ENCODE measurements around the gene RPTOR.
"Not testable (repeated sequence)": the region's sequence is repeated elsewhere in the genome, so short reads cannot be mapped to it uniquely, and the experiment has no call there.

RPTOR gene

DNA sequence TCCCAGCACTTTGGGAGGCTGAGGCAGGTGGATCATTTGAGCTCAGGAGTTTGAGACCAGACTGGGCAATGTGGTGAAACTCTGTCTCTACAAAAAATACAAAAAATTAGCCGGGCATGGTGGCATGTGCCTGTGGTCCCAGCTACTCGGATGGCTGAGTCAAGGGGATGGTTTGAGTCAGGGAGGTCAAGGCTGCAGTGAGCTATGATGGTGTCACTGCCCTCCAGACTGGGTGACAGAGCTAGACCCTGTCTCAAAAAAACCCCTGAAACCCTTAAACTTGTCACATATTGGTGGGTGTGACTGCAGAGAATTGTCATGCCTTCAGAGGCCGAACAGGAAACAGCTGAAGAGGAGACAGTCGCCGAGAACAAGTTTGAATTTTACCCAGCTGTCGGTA lies 13.4 kb downstream of the RPTOR start:
- no peak for DNase-seq

DNA sequence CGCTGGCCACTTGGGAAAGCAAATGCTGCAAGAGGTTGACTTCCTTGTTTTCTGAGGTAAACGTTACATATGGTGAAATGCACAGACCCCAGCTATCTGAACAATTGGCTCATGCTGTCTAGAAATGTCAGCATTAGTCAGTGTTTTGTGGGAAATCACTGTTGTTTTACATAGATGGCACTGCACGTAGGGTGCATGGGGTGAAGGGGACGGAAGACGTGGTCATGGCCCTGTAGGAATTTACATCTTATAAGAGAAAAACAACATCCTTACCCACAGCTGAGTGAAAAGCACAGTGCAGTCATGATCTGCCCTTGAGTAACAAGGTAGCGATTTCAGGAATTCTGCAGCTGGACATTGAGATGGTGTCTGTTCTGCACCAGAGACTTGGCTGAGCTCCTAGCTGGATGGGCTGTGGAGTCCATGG lies 15.2 kb downstream of the RPTOR start:
- DNase-seq: no peak

DNA sequence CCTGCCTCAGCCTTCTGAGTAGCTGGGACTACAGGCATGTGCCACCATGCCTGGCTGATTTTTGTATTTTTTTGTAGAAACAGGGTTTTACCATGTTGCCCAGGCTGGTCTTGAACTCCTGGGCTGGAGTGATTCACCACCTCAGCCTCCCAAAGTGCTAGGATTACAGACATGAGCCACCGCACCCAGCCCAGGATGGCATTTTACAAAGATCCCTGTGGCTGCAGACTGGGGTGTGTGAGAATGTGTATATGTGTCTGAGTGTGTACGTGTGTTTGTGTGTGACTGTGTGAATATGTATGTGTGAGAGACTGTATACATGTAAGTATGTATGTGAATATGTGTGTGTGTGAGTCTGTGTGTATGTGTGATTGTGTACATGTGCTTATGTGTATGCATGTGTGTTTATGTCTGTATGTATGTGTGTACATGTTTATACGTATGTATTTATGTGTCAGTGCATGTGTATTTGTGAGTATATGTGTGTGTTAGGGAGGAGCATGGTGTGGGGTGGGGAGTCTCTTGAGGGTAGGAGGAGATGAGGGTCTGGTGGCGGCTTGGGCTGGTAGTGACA lies 17.0 kb downstream of the RPTOR start:
- DNase-seq: no peak

DNA sequence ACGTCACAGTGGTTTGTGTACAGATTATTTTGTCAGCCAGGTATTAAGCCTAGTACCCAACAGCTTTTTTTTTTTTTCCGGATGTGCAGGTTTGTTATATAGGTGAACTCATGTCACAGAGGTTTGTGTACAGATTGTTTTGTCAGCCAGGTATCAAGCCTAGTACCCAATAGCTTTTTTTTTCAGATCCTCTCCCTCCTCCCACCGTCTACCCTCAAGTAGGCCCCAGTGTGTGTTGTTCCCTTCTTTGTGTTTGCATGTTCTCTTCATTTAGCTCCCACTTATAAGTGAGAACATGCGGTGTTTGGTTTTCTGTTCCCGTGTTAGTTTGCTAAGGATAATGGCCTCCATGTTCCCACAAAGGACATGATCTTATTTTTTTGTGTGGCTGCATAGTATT lies 19.9 kb downstream of the RPTOR start:
- no peak for DNase-seq

DNA sequence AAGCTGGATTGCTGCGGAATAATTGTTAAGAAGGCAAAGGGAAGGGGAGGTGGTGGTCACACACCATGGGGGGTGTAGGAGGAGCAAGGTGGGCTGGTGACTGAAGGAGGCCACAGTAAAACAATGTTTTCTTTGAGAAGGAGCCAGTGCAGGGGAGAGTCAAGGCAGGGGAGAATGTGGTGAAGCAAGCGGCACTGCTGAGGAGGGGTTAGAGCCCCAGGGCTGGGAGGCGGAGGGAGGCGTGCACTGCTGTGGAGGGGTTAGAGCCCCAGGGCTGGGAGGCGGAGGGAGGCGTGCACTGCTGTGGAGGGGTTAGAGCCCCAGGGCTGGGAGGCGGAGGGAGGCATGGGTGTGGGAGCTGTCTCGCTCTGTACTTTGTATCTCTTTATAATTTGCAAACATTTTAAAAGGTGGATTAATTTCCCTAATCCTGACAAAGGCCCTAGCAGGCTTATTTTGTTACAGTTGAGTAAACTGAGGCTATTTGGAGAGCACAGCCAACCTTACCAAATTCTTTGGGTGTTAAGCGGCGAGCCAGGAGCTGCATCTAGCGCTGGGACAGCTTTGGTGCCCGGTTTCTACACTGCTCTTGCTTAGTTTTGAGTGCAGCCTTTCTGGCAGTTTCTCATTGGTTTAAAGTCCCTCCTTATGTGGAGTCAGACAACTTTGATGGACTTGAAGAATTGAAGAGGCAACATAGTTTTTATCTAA lies 20.9 kb downstream of the RPTOR start:
- no peak for DNase-seq

DNA sequence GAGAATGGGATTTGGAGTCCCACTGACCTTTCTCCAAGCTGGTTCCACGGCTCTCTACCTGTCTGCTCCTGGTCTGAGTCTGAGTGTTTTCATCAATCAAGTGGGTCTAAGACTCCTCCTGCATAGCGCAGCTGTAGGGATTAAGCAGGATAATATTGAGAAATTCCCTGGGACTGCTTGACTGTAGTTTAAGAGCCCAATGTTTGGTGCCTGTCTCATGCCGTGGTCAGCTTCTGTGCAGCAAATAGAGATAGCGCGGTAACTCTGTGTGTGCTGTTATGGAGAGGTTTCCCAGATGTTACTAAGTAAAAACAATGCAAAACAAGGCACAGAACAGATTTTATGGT lies 21.4 kb downstream of the RPTOR start:
- DNase-seq: no peak

DNA sequence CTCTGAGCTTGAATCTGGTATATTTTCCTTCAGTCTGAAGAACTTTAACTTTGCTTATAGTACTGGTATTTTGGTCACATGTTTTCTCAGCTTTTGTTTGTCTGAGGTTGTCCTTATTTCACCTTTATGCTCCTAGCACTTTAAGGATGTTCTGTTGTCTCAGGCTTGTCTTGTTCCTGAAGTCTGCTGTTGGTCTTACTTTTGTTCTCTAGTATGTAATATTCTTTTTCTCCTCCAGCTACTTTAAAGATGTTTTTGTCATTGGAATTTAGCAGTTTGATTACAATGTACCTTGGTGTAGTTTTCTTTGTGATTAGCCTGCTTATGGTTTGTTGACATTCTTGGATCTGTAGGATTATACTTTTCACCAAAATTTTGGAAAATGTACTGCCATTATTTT lies 23.6 kb downstream of the RPTOR start:
- no peak for DNase-seq

DNA sequence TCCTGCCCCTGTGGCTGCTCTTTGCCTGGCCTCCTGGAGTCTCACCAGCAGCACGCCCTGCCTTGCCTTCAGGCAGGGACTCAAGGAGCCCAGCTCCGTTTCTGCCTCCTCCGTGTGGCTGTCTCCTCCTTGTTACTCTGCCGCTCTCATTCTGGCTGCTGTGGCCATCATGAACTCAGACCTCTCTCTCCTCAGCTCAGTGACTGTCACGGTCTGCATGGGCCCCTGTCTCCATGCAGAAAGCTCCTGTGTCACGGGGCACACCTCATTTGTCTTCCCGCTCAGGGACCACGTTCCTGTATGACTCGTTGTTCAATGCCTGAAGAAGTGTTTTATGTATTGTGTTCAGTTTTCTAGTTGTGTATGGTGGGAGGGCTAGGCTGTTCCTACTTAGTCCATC lies 25.3 kb downstream of the RPTOR start:
- DNase-seq: no peak

DNA sequence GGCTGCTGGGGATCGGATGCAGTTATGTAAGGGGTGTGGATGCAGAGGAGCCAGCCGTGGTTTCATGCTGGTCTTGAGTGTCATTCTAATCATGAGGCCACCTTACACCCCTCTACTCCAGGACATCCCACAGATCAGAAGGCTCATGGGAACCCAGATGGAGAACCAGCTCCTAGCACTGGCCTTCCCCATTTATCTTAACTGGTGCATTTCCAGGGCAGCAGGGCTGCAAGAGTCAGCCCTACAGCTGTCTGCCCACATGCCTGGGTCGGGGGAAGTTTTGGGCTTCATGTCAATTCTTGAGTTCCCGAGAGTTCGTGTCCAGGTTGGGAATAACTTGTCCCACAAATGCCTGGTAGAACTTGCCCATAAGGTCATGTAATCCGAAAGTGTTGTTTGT lies 29.1 kb downstream of the RPTOR start:
- no peak for DNase-seq

DNA sequence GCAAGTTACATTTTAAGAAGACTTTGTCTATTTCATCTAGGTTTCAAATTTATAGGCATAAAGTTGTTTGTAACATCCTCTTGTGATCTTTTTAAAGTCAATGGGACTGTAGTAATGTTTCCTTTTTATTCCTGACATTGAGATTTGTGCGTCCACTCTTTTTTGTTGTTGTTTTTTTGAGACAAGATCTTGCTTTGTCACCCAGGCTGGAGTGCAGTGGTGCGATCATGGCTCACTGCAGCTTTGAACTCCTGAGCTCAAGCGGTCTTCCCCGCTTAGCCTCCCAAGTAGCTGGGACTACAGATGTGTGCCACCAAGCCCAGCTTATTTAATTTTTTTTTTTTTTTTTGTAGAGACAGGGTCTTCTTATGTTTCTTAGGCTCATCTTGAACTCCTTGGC lies 29.9 kb downstream of the RPTOR start:
- DNase-seq: no peak

DNA sequence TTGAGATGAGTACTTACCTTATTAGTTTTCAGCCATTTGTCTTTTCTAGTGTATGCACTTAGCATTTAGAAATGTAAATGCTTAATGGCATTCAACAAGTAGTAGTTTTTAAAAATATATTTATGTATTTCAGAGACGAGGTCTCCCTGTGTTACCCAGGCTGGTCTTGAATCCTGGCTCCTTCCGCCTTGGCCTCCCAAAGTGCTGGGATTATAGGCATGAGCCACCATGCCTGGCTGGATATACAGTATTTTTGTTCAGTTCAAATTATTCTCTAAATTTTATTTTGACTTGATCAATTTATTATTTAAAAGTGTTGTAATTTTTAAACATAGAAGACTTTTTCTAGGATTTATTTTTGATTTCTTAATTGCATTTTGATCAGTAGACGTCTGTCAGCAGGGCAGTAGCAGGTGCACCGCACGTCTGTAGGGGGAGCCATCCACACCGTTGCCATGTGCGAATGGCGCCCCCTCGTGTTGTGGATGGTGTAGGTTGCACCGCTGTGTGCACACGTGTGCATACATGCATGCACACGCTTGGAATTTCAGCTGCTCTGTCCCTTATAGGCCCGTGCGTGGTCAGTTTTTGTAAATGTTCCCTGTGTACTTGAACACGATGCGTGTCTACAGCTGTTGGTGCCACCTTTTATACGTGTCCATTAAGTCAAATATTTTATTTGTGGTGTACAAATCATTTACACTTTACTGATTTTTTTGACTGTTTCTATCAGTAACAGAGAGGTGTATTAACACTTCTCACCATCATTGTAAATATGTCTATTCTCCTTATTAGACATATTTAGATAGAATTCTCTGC lies 30.6 kb downstream of the RPTOR start:
- peak; percentile 95 for DNase-seq

DNA sequence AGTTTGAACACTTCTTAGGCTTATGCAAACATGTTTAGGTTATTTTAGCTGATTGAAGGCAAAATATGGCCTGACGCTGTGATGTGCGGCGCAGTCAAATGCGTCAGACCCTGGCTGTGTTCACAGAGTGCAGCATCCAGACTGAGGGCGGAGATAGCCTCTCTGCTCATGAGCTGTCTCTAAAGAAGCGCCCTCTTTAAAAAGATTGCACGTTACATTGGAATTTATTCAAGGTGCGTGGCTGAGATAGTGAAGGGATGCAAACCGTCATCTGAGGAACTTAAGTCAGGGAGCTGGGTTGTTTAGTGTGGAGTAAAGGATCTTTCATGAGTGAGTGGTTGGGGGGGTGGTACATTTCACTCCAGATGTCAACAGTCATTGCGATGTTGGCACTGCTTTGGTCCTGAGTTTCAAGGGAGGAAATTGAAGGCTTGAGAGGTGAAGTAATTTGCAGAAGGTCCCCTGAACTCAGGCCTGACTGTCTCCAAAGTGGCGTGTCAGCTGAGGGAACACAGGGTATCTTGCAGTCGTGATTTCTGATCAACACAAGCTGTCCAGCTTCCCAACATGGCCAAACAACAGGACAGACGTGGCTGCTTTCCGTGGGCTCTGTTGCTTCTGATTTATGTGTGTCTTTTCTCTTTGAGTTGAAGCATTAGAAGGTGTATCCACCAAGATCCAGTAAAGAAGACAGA lies 33.4 kb downstream of the RPTOR start:
- DNase-seq: no peak

DNA sequence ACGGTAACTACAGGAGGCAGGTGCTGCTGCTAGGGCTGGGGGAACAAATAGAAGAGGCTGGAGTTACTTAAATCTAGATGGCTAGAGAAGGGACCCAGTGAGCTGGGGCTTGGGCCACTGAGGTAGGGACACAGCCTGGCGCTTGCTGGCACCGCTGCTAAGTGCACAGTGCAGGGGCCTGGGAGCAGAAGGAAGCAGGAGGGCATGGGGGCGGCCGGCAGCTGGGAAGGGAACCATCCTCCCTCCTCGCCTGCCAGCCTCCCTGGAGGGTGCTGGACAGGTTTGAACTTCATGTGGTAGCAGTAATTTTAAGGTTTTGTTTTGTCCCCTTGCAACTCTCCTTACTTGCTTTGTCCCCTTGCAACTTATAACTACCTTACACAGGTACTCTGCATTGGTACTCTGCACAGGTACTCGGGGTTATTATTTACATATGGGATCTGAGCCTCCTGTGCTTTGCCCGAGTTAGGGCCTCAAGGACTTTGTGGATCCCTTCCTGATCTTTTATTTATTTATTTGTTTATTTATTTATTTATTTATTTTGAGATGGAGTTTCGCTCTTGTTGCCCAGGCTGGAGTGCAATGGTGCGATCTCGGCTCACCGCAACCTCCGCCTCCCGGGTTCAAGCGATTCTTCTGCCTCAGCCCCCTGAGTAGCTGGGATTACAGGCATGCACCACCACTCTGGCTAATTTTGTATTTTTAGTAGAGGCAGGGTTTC lies 34.2 kb downstream of the RPTOR start:
- DNase-seq: not testable (repeated sequence)

DNA sequence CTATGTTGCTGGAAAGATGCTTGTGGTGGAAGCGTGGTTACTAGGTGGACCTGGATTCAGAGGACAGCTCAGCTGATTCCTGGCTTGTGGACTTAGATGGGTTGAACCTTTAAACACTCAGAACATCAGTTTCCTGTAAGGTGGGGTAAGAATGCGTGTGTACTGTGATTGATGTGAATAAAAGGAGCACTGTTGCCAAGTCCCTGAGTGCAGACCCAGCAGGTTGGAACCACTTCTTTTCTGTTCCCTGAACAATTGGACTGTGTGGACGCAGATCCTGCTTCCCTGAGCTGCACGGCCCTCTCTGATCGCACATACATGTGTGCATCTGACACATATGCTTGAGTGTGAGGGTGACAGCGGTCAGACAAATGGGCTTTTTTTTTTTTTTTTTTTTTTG lies 37.5 kb downstream of the RPTOR start:
- DNase-seq: no peak

DNA sequence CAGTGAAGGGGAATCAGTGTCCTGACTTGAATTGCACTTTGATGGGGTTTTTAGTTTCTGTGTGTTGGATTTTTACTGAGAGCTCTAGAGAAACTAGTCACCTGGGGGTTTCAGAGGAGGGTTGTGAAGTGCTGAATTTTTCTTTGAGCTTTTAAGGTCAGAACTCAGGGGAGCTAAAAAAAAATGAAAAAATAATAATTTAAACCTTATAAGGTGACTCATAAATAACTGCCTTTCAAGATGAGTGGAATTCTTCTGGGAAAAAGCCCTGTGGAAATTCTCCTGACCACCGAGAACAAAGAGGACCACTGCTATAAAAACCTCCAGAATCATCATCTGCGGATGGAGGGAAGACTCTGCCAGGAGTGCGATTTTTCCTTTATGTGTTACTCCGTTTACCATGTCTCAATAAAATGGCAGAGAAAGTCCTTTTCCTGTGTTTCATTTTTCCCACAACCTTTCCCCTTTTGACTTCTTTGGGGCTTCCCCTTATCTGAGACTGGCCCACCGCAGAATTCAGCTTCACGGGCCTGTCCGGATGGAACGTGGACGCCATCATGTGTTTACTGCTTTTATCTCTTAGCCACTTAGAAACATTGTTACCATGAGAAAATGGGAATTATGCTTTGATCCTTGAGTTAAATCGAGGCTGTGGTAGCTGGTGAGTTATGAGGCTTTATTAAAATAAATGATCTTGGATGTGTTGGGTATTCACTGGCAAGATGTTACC lies 39.7 kb downstream of the RPTOR start:
- no peak for DNase-seq

DNA sequence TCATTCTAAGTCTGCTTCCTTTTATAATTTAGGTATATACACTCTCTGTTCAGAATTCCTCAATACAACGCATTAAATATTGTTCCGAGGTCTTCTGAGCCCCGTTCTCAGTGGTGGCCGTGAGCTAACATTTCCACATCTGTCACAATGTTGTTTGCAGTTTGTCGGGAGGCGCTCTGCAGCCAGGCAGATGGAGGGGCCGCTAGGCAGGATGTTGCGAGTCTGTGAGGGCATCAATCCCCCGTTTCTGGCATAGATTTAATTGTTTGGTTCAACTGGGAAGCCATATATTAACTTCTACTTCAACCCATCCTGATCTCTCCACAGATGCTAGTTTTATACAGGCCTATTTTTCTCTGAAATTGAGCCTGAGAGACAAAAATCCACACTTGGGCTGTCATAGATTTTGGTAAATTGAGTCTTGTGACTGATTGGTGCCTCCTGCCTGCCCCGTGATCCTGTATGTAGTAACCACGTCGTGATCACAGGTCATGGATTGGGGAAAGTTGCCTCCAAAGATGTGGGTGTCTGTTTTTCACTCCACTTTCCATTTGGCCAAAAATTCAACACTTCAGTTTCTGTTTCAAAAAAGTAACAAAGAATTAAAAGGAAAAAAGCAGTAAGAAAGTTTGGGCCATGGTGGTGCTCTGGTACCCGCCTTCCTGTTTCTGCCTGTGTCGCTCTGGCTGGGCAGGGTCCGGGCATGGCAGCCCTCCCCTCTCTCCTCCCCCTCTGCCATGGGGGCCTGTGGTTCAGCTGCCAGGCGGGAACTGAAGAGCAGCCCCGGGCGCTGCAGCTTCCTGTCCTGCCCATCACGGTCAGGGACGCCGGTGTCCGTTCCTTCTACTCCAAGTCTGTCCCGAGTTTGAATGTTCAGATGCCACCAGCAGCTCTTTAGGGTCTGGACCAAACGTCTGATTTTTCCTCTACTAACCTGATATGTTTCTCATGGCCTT lies 41.5 kb downstream of the RPTOR start:
- no peak for DNase-seq

DNA sequence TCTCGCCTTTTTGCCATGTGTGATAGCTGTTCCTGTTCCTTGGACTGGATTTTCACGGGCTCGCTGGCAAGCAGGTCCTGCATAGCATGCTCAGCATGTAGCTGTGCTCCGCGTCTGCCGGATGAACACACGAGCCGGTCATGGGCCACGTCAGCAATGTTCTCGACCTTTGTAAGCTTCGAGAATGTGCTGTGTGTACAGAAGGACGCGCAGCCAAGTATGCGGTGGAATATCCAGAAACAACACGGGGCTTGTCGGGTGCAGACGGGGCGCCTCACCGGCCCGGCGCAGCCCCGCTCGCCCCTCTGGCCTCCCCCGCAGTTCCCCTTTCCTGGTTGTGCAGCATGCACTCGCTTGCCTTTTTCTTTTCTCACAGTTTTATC lies 42.2 kb downstream of the RPTOR start:
- no peak for DNase-seq

DNA sequence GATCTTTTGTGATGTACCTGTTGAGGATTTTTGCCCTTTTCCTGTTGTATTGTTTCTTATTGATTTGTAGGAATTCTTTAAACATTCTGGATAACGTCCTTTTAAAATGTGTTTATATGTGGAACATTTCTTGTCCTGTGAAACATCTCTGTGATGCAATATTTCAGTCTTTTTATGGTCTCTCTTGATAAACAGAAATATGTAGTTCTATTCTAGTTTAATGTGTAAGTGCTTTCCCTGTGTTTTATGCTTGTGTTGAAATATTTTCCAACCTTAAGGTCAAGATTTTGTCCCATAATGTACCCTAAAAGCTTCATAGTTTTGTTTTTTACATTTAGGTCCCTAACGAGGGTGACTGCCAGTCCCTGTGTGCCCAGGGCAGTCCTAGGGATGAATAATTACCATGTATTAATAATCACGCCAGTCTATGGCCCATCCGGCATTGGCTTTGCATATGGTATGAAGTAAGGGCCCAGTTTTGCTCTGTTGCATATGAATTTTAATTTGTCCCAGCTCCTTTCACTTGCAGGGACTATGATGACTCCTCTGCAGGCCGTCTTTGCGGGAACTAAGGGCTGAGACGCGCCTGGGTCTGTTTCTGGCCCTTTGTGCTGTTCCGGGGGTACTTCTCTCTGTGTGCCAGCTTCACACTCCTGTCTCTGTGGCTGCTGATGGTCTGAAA lies 44.2 kb downstream of the RPTOR start:
- DNase-seq: no peak

DNA sequence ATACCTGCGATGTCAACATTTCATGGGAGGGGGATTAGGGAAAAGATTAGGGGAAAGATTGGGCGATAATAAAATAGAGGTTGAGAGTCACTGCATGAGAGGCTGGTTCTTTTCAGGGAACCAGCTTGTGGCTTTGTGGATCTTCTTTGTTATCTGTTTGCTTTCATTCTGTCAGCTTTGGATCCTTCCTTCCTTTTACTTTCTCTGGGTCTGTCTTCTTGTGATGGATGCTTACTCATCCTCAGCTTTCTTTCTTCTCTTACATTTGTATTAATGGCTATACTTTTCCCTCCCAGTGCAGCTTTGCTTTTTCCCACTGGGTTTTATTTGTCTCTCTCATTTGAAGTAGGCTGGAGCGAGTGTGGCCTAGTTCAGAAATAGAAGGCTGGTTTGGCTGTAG lies 47.1 kb downstream of the RPTOR start:
- no peak for DNase-seq

DNA sequence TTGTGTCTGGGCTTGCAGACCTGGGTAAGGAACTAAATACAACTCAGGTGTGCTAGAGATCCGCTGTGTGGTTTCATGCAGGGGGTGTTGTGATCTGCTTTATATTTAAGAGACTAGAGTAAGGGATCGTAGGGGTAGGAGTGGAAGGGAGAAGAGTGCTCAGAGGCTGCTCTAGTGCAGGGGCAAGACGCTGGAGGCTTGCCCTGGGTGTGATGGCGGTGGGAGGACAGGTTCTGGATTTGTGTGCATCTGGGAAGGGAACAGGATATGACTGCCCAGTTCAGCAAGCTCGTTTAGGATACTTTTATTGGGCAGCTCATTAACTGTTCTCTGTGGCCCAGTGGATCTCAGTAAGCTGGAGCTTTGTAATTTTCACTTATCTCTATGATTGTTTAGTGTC lies 47.6 kb downstream of the RPTOR start:
- DNase-seq: no peak

DNA sequence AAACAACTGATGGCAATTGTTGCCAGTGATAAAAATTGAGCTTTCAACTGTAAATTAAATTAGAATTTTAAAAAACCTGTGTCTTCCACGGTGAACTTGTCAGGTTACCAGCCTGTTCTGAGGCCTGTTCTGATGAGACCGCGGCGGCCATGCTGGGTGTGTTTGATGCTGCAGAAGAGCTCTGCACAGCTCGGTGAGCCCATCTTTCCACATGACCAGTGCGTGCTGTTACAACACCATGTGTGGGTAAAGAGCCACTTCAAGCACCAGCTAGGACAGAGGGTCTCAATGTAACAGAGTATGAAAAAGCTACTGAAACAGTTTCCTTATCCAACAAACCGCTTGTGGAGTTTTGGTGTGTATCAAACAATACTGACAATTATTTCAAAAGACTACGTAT lies 48.5 kb downstream of the RPTOR start:
- DNase-seq: no peak

Data from stimulated activated CD4-positive, alpha-beta T cell treated with anti-CD3 and anti-CD28 coated beads, Interleukin-4, amount 100 ng/mL, for 1 hour (primary cell).